Measurements from ENCODE around the gene HCST.
"Not testable (repeated sequence)": the region's sequence is repeated elsewhere in the genome, so short reads cannot be mapped to it uniquely, and the experiment has no call there.

Gene HCST

GRCh38 chr19:35901854-35902661 lies at the start of gene HCST:
HCST (plus strand) TSS chr19:35902529; CDS start chr19:35902594, 65 bp downstream.
- DNase-seq = no peak

GRCh38 chr19:35853038-35853756 lies 49.1 kb upstream of the HCST start:
- DNase-seq = no peak

- DNase-seq = peak; percentile 47
Measured at GRCh38 chr19:35856546-35857149, 45.7 kb upstream of the HCST start, which contains the start of gene KIRREL2. KIRREL2 (plus strand) TSS chr19:35856911; CDS start chr19:35857120, 209 bp downstream.

- DNase-seq = no peak
Measured at GRCh38 chr19:35858311-35858710, 44.0 kb upstream of the HCST start.

- no peak for DNase-seq
Measured at GRCh38 chr19:35859414-35859813, 42.9 kb upstream of the HCST start.

- DNase-seq = no peak
Measured at GRCh38 chr19:35860436-35860817, 41.9 kb upstream of the HCST start.

- no peak for DNase-seq
Measured at GRCh38 chr19:35860818-35861639, 41.3 kb upstream of the HCST start.

GRCh38 chr19:35861640-35862160 lies 40.6 kb upstream of the HCST start:
- DNase-seq = no peak

- DNase-seq = no peak
Measured at GRCh38 chr19:35862528-35862927, 39.8 kb upstream of the HCST start.

- DNase-seq = no peak
Measured at GRCh38 chr19:35863018-35863417, 39.3 kb upstream of the HCST start.

GRCh38 chr19:35868172-35868822 lies 34.0 kb upstream of the HCST start, which contains the start of gene APLP1:
APLP1 (plus strand) TSS chr19:35868574; CDS start chr19:35868637, 63 bp downstream.
- peak; percentile 58 for DNase-seq

GRCh38 chr19:35868823-35869326 lies 33.5 kb upstream of the HCST start:
- DNase-seq = no peak

GRCh38 chr19:35869327-35870123 lies 32.8 kb upstream of the HCST start:
- DNase-seq = peak; percentile 80

- DNase-seq = not testable (repeated sequence)
Measured at GRCh38 chr19:35870124-35870736, 32.1 kb upstream of the HCST start.

GRCh38 chr19:35870798-35871197 lies 31.5 kb upstream of the HCST start:
- no peak for DNase-seq

GRCh38 chr19:35871611-35872010 lies 30.7 kb upstream of the HCST start:
- no peak for DNase-seq

- no peak for DNase-seq
Measured at GRCh38 chr19:35872180-35872579, 30.1 kb upstream of the HCST start.

GRCh38 chr19:35874392-35874930 lies 27.9 kb upstream of the HCST start:
- no peak for DNase-seq

GRCh38 chr19:35879068-35879467 lies 23.3 kb upstream of the HCST start:
- DNase-seq = no peak

GRCh38 chr19:35879770-35880317 lies 22.5 kb upstream of the HCST start:
- DNase-seq = no peak
